Measurements from ENCODE around the gene ADRA2B. TPM values are rescaled to one million over a fixed set of nuclear protein-coding genes. Genes with fewer than 3 reads are reported as not detected.
"Not testable (repeated sequence)": the region's sequence is repeated elsewhere in the genome, so short reads cannot be mapped to it uniquely, and the experiment has no call there.

The ADRA2B gene
- total and polyA plus RNA-seq, 12 donors: 1.5 to 7.3 (median 3.4) TPM

DNA sequence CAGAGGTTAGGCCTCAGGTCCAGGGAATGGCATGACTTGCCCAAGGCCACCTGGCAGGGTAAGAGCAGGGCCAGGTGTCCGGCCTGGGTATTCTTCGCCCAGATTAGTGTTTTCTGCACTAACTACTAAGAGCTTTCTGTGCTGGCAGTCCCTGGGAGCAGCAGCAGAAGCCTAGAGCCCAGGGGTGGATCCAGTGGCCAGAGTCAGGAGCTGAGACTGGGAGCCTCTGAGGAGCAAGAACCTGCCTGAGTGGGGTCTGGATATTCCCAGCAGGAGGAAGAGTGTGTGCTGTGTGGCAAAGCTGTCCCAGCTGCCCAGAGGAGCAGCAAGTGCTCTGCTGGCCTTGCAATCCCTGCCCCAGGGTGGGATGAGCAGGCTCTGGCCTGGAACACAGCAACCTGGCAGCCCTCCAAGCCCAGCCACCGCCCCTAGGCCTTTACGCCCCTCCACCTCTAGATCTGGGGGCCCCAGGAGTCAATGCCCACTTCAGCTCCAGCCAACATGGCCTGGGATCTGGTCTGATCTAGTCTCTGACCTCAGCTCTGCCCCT lies 50.9 kb downstream of the ADRA2B start:
- Histone ChIP-seq H3K27me3 (no peaks in the 10 kb centered on the region), H3K4me3 (no peak overlapping the region), H3K27ac (no peak overlapping the region), H3K4me1 (peaks cover 0 to 5% (median 0%) of the 10 kb centered on the region in 9 donors), H3K36me3 (no peaks in the 10 kb centered on the region), H3K9me3 (no peaks in the 10 kb centered on the region)
- WGBS, 2 donors: 85% methylated on average over 4 of the region's 4 CpGs
- intact Hi-C loops (cut with DNase I): loop anchor here in 3 of 10 donors (2.0 to 10.0 kb wide), 3 partner anchors 49 to 1709 kb away; partner anchors contain the start of gene ADRA2B (in 2 of the 3)
- TF ChIP-seq, protein P1, sequence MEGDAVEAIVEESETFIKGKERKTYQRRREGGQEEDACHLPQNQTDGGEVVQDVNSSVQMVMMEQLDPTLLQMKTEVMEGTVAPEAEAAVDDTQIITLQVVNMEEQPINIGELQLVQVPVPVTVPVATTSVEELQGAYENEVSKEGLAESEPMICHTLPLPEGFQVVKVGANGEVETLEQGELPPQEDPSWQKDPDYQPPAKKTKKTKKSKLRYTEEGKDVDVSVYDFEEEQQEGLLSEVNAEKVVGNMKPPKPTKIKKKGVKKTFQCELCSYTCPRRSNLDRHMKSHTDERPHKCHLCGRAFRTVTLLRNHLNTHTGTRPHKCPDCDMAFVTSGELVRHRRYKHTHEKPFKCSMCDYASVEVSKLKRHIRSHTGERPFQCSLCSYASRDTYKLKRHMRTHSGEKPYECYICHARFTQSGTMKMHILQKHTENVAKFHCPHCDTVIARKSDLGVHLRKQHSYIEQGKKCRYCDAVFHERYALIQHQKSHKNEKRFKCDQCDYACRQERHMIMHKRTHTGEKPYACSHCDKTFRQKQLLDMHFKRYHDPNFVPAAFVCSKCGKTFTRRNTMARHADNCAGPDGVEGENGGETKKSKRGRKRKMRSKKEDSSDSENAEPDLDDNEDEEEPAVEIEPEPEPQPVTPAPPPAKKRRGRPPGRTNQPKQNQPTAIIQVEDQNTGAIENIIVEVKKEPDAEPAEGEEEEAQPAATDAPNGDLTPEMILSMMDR (IDR thresholded peaks at IDR 0.05): no peak
- DNase-seq (no peak), ATAC-seq (no peak)

GRCh38 chr2:96064760-96065159 lies 51.6 kb downstream of the ADRA2B start:
- not testable (repeated sequence) for H3K27ac ChIP-seq, H3K4me3 ChIP-seq, H3K36me3 ChIP-seq, H3K27me3 ChIP-seq, ATAC-seq, H3K9me3 ChIP-seq, H3K4me1 ChIP-seq, DNase-seq
- intact Hi-C loops (cut with DNase I): loop anchor here in 3 of 10 donors (2.0 to 10.0 kb wide), 3 partner anchors 50 to 1710 kb away; partner anchors contain the start of gene ADRA2B (in 2 of the 3)

- not testable (repeated sequence) for H3K9me3 ChIP-seq, H3K4me1 ChIP-seq, DNase-seq, H3K4me3 ChIP-seq, H3K27ac ChIP-seq, ATAC-seq, H3K36me3 ChIP-seq, H3K27me3 ChIP-seq
- WGBS, 2 donors: 82 to 87% methylated on average over 1 of the region's 3 CpGs
- intact Hi-C loops (cut with DNase I): loop anchor here in 3 of 10 donors (2.0 to 10.0 kb wide), 3 partner anchors 51 to 1711 kb away; partner anchors contain the start of gene ADRA2B (in 2 of the 3)
Measured at GRCh38 chr2:96064047-96064675, 52.2 kb downstream of the ADRA2B start.

DNA sequence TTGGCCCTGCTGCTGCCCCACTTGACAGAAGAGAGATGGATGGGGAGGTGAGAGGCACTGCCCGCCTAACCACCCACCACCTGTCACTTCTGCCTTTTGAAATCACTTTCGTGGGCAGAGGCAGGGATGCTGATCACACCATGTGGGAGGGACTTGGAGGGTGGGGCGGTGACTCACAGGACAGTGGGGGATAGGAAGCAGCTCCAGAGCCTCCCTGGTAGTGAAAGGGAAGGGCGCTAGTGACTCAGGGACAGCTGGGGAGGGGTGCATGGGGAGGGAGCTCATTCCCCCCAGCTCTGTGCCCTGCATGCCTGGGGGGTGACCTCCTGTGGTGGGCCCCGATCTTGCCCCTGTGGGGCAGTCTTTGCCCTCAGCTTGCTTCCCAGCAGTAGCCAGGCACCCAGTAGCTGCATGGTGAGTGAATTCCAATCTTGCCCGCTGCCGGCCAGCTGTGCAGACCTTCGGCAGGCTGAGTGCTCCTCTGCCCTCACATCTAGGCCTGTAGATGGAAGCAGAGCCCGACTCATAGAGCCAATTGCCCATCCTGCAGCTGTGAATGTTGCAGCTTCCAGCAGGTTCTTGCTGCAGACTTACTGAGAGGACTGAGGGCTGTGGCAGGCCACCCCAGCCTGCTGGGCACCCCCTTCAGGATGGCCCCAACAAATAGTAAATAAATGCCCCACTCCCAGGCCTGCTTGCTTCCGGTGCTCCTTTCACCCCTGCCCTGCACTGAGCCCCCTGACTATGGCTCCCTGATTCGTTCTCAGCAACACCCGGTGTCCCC lies 53.1 kb downstream of the ADRA2B start:
- not testable (repeated sequence) for H3K27ac ChIP-seq, H3K4me1 ChIP-seq, H3K4me3 ChIP-seq, H3K36me3 ChIP-seq, H3K9me3 ChIP-seq, H3K27me3 ChIP-seq
- WGBS, 2 donors: 58 to 59% methylated on average over 10 to 11 of the region's 12 CpGs
- peak; percentile 71 to 88 (median 76) for ATAC-seq
- intact Hi-C loops (cut with DNase I): loop anchor here in 3 of 10 donors (2.0 to 10.0 kb wide), 3 partner anchors 51 to 1711 kb away; partner anchors contain the start of gene ADRA2B (in 2 of the 3)
- TF ChIP-seq, protein P1 (IDR thresholded peaks at IDR 0.05): peak; percentile 32 to 73 (median 58)
- DNase-seq: peak; percentile 47 to 67

Other genes with a start within 250 kb of the ADRA2B start
- gene ANKRD36C, start 124.7 kb downstream of the ADRA2B start, total RNA-seq: 1 to 10 TPM; 3.9 to 8.1 (median 7.2) TPM
- gene ANKRD36C, start 124.7 kb downstream of the ADRA2B start, polyA plus RNA-seq: 1 to 10 TPM in 1 of 2 donors, under 1 TPM in 1; 0.38 to 5.9 TPM
- gene GPAT2, start 81.7 kb downstream of the ADRA2B start, total RNA-seq: 10 to 100 TPM in 1 of 10 donors, 1 to 10 TPM in 9; 1.7 to 21.6 (median 3.6) TPM
- 1 to 10 TPM; 4.6 to 9.2 TPM for gene GPAT2, start 81.7 kb downstream of the ADRA2B start, polyA plus RNA-seq
- gene ASTL, start 21.9 kb upstream of the ADRA2B start, total RNA-seq: not detected
- under 1 TPM in 1 of 2 donors, not detected in 1; 0.16 TPM for gene ASTL, start 21.9 kb upstream of the ADRA2B start, polyA plus RNA-seq
- 1 to 10 TPM in 9 of 10 donors, under 1 TPM in 1; 0.61 to 6.8 (median 2.5) TPM for gene DUSP2, start 28.9 kb upstream of the ADRA2B start, total RNA-seq
- gene DUSP2, start 28.9 kb upstream of the ADRA2B start, polyA plus RNA-seq: 10 to 100 TPM in 1 of 2 donors, 1 to 10 TPM in 1; 2.9 to 29.1 TPM
- gene STARD7, start 92.3 kb upstream of the ADRA2B start, total RNA-seq: 100 to 1,000 TPM; 138 to 397 (median 191) TPM
- 100 to 1,000 TPM in 1 of 2 donors, 10 to 100 TPM in 1; 50.8 to 312 TPM for gene STARD7, start 92.3 kb upstream of the ADRA2B start, polyA plus RNA-seq
- gene TMEM127, start 149.4 kb upstream of the ADRA2B start, total RNA-seq: 100 to 1,000 TPM in 4 of 10 donors, 10 to 100 TPM in 6; 72.2 to 113 (median 95.1) TPM
- 10 to 100 TPM; 15.2 to 70.6 TPM for gene TMEM127, start 149.4 kb upstream of the ADRA2B start, polyA plus RNA-seq
- 10 to 100 TPM; 59.2 to 72.1 (median 64.9) TPM for gene CIAO1, start 149.7 kb upstream of the ADRA2B start, total RNA-seq
- 10 to 100 TPM; 22.1 to 59.4 TPM for gene CIAO1, start 149.7 kb upstream of the ADRA2B start, polyA plus RNA-seq
- gene SNRNP200, start 189.0 kb upstream of the ADRA2B start, total RNA-seq: 10 to 100 TPM; 56.2 to 70.5 (median 63.6) TPM
- gene SNRNP200, start 189.0 kb upstream of the ADRA2B start, polyA plus RNA-seq: 10 to 100 TPM; 49.2 to 67.5 TPM
- 1 to 10 TPM in 7 of 10 donors, under 1 TPM in 3; 0.30 to 3.4 (median 1.2) TPM for gene ITPRIPL1, start 208.7 kb upstream of the ADRA2B start, total RNA-seq
- gene ITPRIPL1, start 208.7 kb upstream of the ADRA2B start, polyA plus RNA-seq: 1 to 10 TPM in 1 of 2 donors, under 1 TPM in 1; 0.68 to 1.1 TPM
- 1 to 10 TPM in 2 of 10 donors, under 1 TPM in 8; 0.21 to 3.4 (median 0.51) TPM for gene NCAPH, start 219.2 kb upstream of the ADRA2B start, total RNA-seq
- gene NCAPH, start 219.2 kb upstream of the ADRA2B start, polyA plus RNA-seq: under 1 TPM; 0.35 to 0.95 TPM

Measured in heart right ventricle (tissue), 16 donors.